Progenitor cell of endocrine pancreas (in vitro differentiated cells): ENCODE measurements around the gene AGMO. TPM values are rescaled to one million over a fixed set of nuclear protein-coding genes. Genes with fewer than 3 reads are reported as not detected.

Source experiments
- DNase-seq: peaks from one replicate; pipeline ENCODE4 v3.0.0; 2021; ENCODE audit warnings: low spot score; ENCODE audit not compliant: unreplicated experiment
- H3K27ac Mint-ChIP-seq: 2 replicates; pipeline ENCODE4 v1.8.0; 2021; ENCODE audit warnings: mild to moderate bottlenecking, moderate library complexity, mixed read lengths
- H3K27me3 Mint-ChIP-seq: 2 replicates; pipeline ENCODE4 v1.8.0; 2021; ENCODE audit warnings: mixed read lengths
- H3K36me3 Mint-ChIP-seq: 2 replicates; pipeline ENCODE4 v1.8.0; 2022; ENCODE audit warnings: mixed read lengths; ENCODE audit not compliant: insufficient read depth
- H3K4me1 Mint-ChIP-seq: 2 replicates; pipeline ENCODE4 v1.8.0; 2021; ENCODE audit warnings: low read depth, mixed read lengths
- H3K4me3 Mint-ChIP-seq: 2 replicates; pipeline ENCODE4 v1.8.0; 2021; ENCODE audit warnings: low read depth, mild to moderate bottlenecking, moderate library complexity, mixed read lengths
- H3K9me3 Mint-ChIP-seq: 2 replicates; pipeline ENCODE4 v1.8.0; 2021; ENCODE audit warnings: low read depth, mixed read lengths
- CTCF ChIP-seq: fragments of 200-600 bp; sonication (generic); IDR thresholded peaks from one replicate; pipeline ENCODE4 v1.5.0; 2021; ENCODE audit warnings: antibody characterized with exemption, mild to moderate bottlenecking; ENCODE audit not compliant: unreplicated experiment
- total RNA-seq: library from RNA; stranded (reverse); gene quantifications from 2 replicates; pipeline ENCODE4 v1.2.1, GENCODE V29; 2021

The AGMO gene
- total RNA-seq, 1 donor from 2014 or later: 0.19 TPM

GRCh38 chr7:15399441-15399840, 162.4 kb downstream of the AGMO start:
- Mint-ChIP-seq H3K27ac (no peak overlapping the region), H3K4me1 (no peaks in the 10 kb centered on the region), H3K4me3 (no peak overlapping the region), H3K9me3 (peaks cover 6% of the 10 kb centered on the region), H3K27me3 (no peaks in the 10 kb centered on the region), H3K36me3 (peaks cover 1% of the 10 kb centered on the region)
- no peak for DNase-seq
- no peak for TF ChIP-seq CTCF

- H3K4me1 Mint-ChIP-seq: no peaks in the 10 kb centered on the region
- no peak overlapping the region for H3K27ac Mint-ChIP-seq
- H3K36me3 Mint-ChIP-seq: peaks cover 1% of the 10 kb centered on the region
- no peak for TF ChIP-seq CTCF
- no peaks in the 10 kb centered on the region for H3K27me3 Mint-ChIP-seq
- peaks cover 6% of the 10 kb centered on the region for H3K9me3 Mint-ChIP-seq
- no peak for DNase-seq
- no peak overlapping the region for H3K4me3 Mint-ChIP-seq
Observed at GRCh38 chr7:15397922-15398760, 163.7 kb downstream of the AGMO start.

- H3K4me3 Mint-ChIP-seq: no peak overlapping the region
- H3K27me3 Mint-ChIP-seq: no peaks in the 10 kb centered on the region
- peaks cover 10% of the 10 kb centered on the region for H3K9me3 Mint-ChIP-seq
- DNase-seq: no peak
- peaks cover 1% of the 10 kb centered on the region for H3K36me3 Mint-ChIP-seq
- no peak overlapping the region for H3K27ac Mint-ChIP-seq
- no peaks in the 10 kb centered on the region for H3K4me1 Mint-ChIP-seq
- TF ChIP-seq CTCF: no peak
Observed at GRCh38 chr7:15397159-15397550, 164.7 kb downstream of the AGMO start.

GRCh38 chr7:15396210-15397158, 165.3 kb downstream of the AGMO start:
- Mint-ChIP-seq H3K4me1 (no peaks in the 10 kb centered on the region), H3K9me3 (peaks cover 10% of the 10 kb centered on the region), H3K4me3 (no peak overlapping the region), H3K27me3 (no peaks in the 10 kb centered on the region), H3K36me3 (peaks cover 1% of the 10 kb centered on the region), H3K27ac (no peak overlapping the region)
- no peak for TF ChIP-seq CTCF
- no peak for DNase-seq

GRCh38 chr7:15389073-15389472, 172.7 kb downstream of the AGMO start:
- peak; percentile 11 for TF ChIP-seq CTCF
- no peak for DNase-seq
- Mint-ChIP-seq H3K27me3 (no peaks in the 10 kb centered on the region), H3K27ac (no peak overlapping the region), H3K9me3 (peaks cover 5% of the 10 kb centered on the region), H3K4me1 (peaks cover 2% of the 10 kb centered on the region), H3K4me3 (no peak overlapping the region), H3K36me3 (no peaks in the 10 kb centered on the region)
